Psoas muscle (tissue), 8 donors: Measurements from ENCODE around the gene DSPP. TPM values are rescaled to one million over a fixed set of nuclear protein-coding genes. Genes with fewer than 3 reads are reported as not detected.

Source experiments
- ATAC-seq, 4 donors: fragments of 200-7000 bp; cut with Tn5 transposase; one replicate each; pipeline ENCODE4 v1.9.1; 2020; ENCODE audit warnings: moderate library complexity in 3 of 4, mild to moderate bottlenecking in 2 of 4
- DNase-seq, 2 donors: peaks; one replicate each; pipeline ENCODE4 v3.0.0-alpha.2; 2020
- H3K27ac ChIP-seq: fragments of 200-600 bp; one replicate; pipeline ENCODE4 v1.8.0; 2022
- H3K27me3 ChIP-seq, 3 donors: fragments of 200-600 bp in 1 of 3; one replicate each; pipeline versions ENCODE4 v1.6.1 to v1.8.0; 2013 to 2022; ENCODE audit warnings: low read length in 2 of 3, mild to moderate bottlenecking in 2 of 3, moderate library complexity in 1 of 3; ENCODE audit not compliant: insufficient read depth in 3 of 3
- H3K36me3 ChIP-seq, 2 donors: fragments of 200-600 bp in 1 of 2; one replicate each; pipeline versions ENCODE4 v1.6.1 to v1.8.0; 2013 to 2022; ENCODE audit warnings: low read depth in 1 of 2, mild to moderate bottlenecking in 1 of 2, moderate library complexity in 1 of 2; ENCODE audit not compliant: insufficient read depth in 1 of 2
- H3K4me1 ChIP-seq: fragments of 200-600 bp; one replicate; pipeline ENCODE4 v1.8.0; 2022
- H3K4me3 ChIP-seq: fragments of 200-600 bp; one replicate; pipeline ENCODE4 v1.8.0; 2022; ENCODE audit warnings: mild to moderate bottlenecking
- H3K9me3 ChIP-seq: fragments of 200-600 bp; one replicate; pipeline ENCODE4 v1.8.0; 2022
- WGBS, 3 donors: extraction: QIAGEN DNeasy Blood & Tissue Kit; methylation state at CpG; one replicate each; pipeline versions ENCODE4 v1.1.6 to v1.1.7; 2013; 5-methylcytosine and 5-hydroxymethylcytosine counted together
- intact Hi-C, 2 donors: fragments of 100-400 bp; cut with DNase I; formaldehyde crosslinking; loops; one replicate each; pipeline versions ENCODE4 v1.11.0 to v1.14.2; 2022
- polyA plus RNA-seq, 3 donors: library from polyadenylated mRNA; stranded (reverse); fragments of 200-250 nt; gene quantifications; one replicate each; pipeline ENCODE4 v1.2.3, GENCODE V29; 2013
- total RNA-seq, 4 donors: library from RNA; stranded (reverse); fragmentation: NEBNext Ultra II Directional in 2 of 4; extraction: Animal tissue kit (Norgen Biotek cat#: 25700) in 2 of 4; gene quantifications; one replicate each; pipeline versions ENCODE4 v1.2.1 to v1.2.4, GENCODE V29; 2021 to 2023
- TF ChIP-seq, protein P1 (sequence below): fragments of 200-600 bp; IDR thresholded peaks from one replicate; pipeline ENCODE4 v1.8.0; 2022; ENCODE audit warnings: antibody characterized with exemption
- donor health status: healthy with polysubstance abuse.
- donor health status: DM: no; HTN: no; CAD: no; lungs with moderate emphysema.
- donor health status: Bipolar disorder and iron deficiency.
- donor health status: healthy.
- donor health status: DM: yes; HTN: yes; CAD: no.
- donor health status: DM: no; HTN: no; CAD: no.
- donor health status: DM: no; HTN: no; CAD: no.
- donor health status: DM: yes; HTN: yes; CAD: no.

Gene DSPP
- total and polyA plus RNA-seq, 7 donors: 0.01 to 0.14 TPM; not detected in 5

DNA sequence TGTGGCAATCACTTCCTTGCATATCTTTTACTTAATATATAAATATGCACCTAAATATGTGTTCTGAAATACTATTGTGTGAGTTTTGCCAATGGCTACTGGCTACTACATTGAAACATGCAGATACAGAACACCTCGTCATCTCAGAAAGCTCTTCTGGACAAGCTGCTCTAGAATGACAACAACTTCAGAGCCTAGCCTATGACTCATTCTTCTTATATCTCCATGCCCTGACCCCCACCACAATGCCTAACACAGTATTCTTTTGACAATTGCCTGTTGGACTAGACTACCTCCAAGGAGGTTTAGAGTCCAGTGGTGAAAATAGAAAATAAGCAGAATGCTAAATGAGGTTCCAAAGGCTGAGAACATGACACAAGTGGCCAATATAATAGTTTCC, 24.1 kb downstream of the DSPP start:
- Histone ChIP-seq H3K4me3 (no peak overlapping the region), H3K9me3 (no peaks in the 10 kb centered on the region), H3K4me1 (no peaks in the 10 kb centered on the region), H3K36me3 (no peaks in the 10 kb centered on the region), H3K27ac (no peak overlapping the region), H3K27me3 (no peaks in the 10 kb centered on the region)
- TF ChIP-seq, protein P1, sequence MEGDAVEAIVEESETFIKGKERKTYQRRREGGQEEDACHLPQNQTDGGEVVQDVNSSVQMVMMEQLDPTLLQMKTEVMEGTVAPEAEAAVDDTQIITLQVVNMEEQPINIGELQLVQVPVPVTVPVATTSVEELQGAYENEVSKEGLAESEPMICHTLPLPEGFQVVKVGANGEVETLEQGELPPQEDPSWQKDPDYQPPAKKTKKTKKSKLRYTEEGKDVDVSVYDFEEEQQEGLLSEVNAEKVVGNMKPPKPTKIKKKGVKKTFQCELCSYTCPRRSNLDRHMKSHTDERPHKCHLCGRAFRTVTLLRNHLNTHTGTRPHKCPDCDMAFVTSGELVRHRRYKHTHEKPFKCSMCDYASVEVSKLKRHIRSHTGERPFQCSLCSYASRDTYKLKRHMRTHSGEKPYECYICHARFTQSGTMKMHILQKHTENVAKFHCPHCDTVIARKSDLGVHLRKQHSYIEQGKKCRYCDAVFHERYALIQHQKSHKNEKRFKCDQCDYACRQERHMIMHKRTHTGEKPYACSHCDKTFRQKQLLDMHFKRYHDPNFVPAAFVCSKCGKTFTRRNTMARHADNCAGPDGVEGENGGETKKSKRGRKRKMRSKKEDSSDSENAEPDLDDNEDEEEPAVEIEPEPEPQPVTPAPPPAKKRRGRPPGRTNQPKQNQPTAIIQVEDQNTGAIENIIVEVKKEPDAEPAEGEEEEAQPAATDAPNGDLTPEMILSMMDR: no peak
- 61 to 73% (median 71%) methylated on average over 1 of the region's 1 CpG for WGBS, 3 donors
- ATAC-seq (no peak), DNase-seq (no peak)
- intact Hi-C loops: no loop called here

- Histone ChIP-seq H3K27me3 (no peaks in the 10 kb centered on the region), H3K4me1 (no peaks in the 10 kb centered on the region), H3K4me3 (no peak overlapping the region), H3K27ac (no peak overlapping the region), H3K9me3 (no peaks in the 10 kb centered on the region), H3K36me3 (no peaks in the 10 kb centered on the region)
- ATAC-seq: no peak
- TF ChIP-seq, protein P1: no peak
- 24 to 32% (median 28%) methylated on average over 2 of the region's 2 CpGs for WGBS, 3 donors
- no peak for DNase-seq
- intact Hi-C loops: no loop called here
Measured at GRCh38 chr4:87633243-87633642, 24.9 kb downstream of the DSPP start.

- WGBS, 3 donors: 94 to 100% (median 97%) methylated on average over 6 of the region's 6 CpGs
Measured at GRCh38 chr4:87644286-87644685, 36.0 kb downstream of the DSPP start.

DNA sequence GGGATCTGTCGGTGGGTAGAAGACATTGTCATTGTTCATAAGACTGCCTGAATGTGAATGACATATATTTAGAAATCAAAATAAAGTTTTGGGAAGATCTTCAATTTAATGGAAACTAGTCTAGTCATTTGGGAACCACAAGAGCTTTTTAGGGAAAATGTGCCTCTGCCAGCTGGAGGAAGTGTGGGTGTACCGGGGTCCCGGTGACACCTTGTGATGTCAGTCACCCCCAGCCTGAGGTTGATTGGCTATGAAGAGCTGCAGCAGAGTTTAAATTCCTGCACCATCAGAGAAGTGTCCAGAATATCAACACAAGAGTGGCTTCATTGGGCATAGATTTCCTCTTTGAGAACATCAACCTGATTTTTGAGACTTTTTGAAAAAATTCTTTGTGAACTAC, 41.7 kb downstream of the DSPP start, which contains the start of gene DMP1:
Gene DMP1, plus strand, starts transcription at position 301 of the 400 bp plus-strand sequence. CDS start 6,213 bp downstream, outside the sequence.
- DNase-seq: no peak
- no peaks in the 10 kb centered on the region for H3K4me1 ChIP-seq
- intact Hi-C loops: no loop called here
- TF ChIP-seq, protein P1: no peak
- no peaks in the 10 kb centered on the region for H3K9me3 ChIP-seq
- no peak for ATAC-seq
- 62 to 81% (median 68%) methylated on average over 3 of the region's 3 CpGs for WGBS, 3 donors
- H3K27me3 ChIP-seq: peaks cover 0 to 2% (median 0%) of the 10 kb centered on the region in 3 donors
- H3K4me3 ChIP-seq: no peak within 1 kb of the TSS
- H3K36me3 ChIP-seq: no peaks in the 10 kb centered on the region
- H3K27ac ChIP-seq: no peak within 1 kb of the TSS

More at GRCh38 chr4:87644286-87644685, 36.0 kb downstream of the DSPP start:
- Histone ChIP-seq H3K4me3 (no peak overlapping the region), H3K4me1 (no peaks in the 10 kb centered on the region), H3K36me3 (no peaks in the 10 kb centered on the region), H3K27ac (no peak overlapping the region), H3K27me3 (peaks cover 0 to 2% (median 0%) of the 10 kb centered on the region in 3 donors), H3K9me3 (no peaks in the 10 kb centered on the region)
- ATAC-seq (no peak), DNase-seq (no peak)
- TF ChIP-seq, protein P1: no peak
- intact Hi-C loops: no loop called here

GRCh38 chr4:87650938-87651337, 42.6 kb downstream of the DSPP start:
- Histone ChIP-seq H3K4me1 (no peaks in the 10 kb centered on the region), H3K27me3 (peaks cover 0 to 2% (median 0%) of the 10 kb centered on the region in 3 donors), H3K27ac (no peak overlapping the region), H3K36me3 (no peaks in the 10 kb centered on the region), H3K9me3 (no peaks in the 10 kb centered on the region), H3K4me3 (no peak overlapping the region)
- intact Hi-C loops: no loop called here
- 88 to 91% (median 91%) methylated on average over 2 of the region's 2 CpGs for WGBS, 3 donors
- TF ChIP-seq, protein P1: no peak
- no peak for ATAC-seq
- no peak for DNase-seq
